Tibial nerve (tissue), 4 donors: ENCODE measurements around the gene PNPO. TPM values are rescaled to one million over a fixed set of nuclear protein-coding genes. Genes with fewer than 3 reads are reported as not detected.
A peak's percentile ranks its signal among the peaks of the same experiment; 100 is the strongest.
"Not testable (repeated sequence)": the region's sequence is repeated elsewhere in the genome, so short reads cannot be mapped to it uniquely, and the experiment has no call there.

ENCODE experiments used
- DNase-seq, 2 donors: peaks; one replicate each; pipeline ENCODE4 v3.0.0-alpha.2; 2019; ENCODE audit warnings: low spot score in 2 of 2
- H3K27ac ChIP-seq, 4 donors: fragments of 200-600 bp; sonication (generic) in 3 of 4; one replicate each; pipeline ENCODE4 v1.5.1; 2017 to 2019; ENCODE audit warnings: mild to moderate bottlenecking in 1 of 4
- H3K27me3 ChIP-seq, 2 donors: fragments of 200-600 bp; sonication (generic) in 1 of 2; one replicate each; pipeline versions ENCODE4 v1.5.1 to v1.6.0; 2017 to 2019
- H3K36me3 ChIP-seq, 3 donors: fragments of 200-600 bp; sonication (generic); one replicate each; pipeline ENCODE4 v1.5.1; 2018 to 2019
- H3K4me1 ChIP-seq, 4 donors: fragments of 200-600 bp; sonication (generic) in 3 of 4; one replicate each; pipeline ENCODE4 v1.5.1; 2017 to 2019
- H3K4me3 ChIP-seq, 4 donors: fragments of 200-600 bp; sonication (generic) in 3 of 4; one replicate each; pipeline ENCODE4 v1.5.1; 2017 to 2019; ENCODE audit warnings: mild to moderate bottlenecking in 1 of 4, moderate library complexity in 1 of 4
- H3K9me3 ChIP-seq, 4 donors: fragments of 200-600 bp; sonication (generic) in 3 of 4; one replicate each; pipeline ENCODE4 v1.5.1; 2017 to 2019
- EP300 ChIP-seq, 2 donors: sonication (generic); formaldehyde crosslinking; IDR thresholded peaks; one replicate each; pipeline ENCODE4 v1.6.1; 2017; ENCODE audit warnings: antibody characterized with exemption in 2 of 2, mild to moderate bottlenecking in 1 of 2
- POLR2A ChIP-seq, 2 donors: fragments of 450-650 bp; IDR thresholded peaks; one replicate each; pipeline ENCODE4 v1.6.1; 2017; ENCODE audit warnings: antibody characterized with exemption in 2 of 2, mild to moderate bottlenecking in 2 of 2, moderate library complexity in 2 of 2
- WGBS, 2 donors: methylation state at CpG; one replicate each; pipeline ENCODE4 v1.1.5; 2018; 5-methylcytosine and 5-hydroxymethylcytosine counted together
- total RNA-seq, 4 donors: library from RNA; depleted of rRNA; stranded (reverse); fragments of >200 nt; gene quantifications; one replicate each; pipeline ENCODE4 v1.1.0, GENCODE V29; 2016
- TF ChIP-seq, protein P1 (sequence below), 5 experiments: fragments of 200-600 bp in 3 of 5; fragments of 450-650 bp in 2 of 5; sonication (generic) in 3 of 5; IDR thresholded peaks; one replicate each; pipeline ENCODE4 v1.5.1; 2016 to 2019; ENCODE audit warnings: antibody characterized with exemption in 5 of 5, mild to moderate bottlenecking in 3 of 5, moderate library complexity in 2 of 5

PNPO gene
- total RNA-seq, 4 donors from 2014 or later: 36.0 to 56.8 (median 51.2) TPM

DNA sequence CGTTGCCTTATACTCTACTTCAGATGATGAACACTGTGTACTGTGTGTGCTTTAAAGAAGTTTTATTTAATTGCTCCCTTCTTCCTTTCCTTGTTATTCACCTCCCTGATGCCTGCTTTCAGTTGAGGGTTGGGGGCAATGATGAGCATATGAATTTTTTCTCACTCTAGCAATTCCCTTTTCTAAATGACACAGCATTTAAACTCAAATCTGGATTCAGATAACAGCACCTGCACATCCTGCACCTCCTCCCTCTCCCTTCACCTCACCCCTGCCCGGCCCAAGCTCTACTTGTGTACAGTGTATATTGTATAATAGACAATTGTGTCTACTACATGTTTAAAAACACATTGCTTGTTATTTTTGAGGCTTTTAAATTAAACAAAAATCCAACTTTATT lies 13.0 kb upstream of the PNPO start:
- no peak for TF ChIP-seq POLR2A (IDR thresholded peaks at IDR 0.05)
- TF ChIP-seq, protein P1, sequence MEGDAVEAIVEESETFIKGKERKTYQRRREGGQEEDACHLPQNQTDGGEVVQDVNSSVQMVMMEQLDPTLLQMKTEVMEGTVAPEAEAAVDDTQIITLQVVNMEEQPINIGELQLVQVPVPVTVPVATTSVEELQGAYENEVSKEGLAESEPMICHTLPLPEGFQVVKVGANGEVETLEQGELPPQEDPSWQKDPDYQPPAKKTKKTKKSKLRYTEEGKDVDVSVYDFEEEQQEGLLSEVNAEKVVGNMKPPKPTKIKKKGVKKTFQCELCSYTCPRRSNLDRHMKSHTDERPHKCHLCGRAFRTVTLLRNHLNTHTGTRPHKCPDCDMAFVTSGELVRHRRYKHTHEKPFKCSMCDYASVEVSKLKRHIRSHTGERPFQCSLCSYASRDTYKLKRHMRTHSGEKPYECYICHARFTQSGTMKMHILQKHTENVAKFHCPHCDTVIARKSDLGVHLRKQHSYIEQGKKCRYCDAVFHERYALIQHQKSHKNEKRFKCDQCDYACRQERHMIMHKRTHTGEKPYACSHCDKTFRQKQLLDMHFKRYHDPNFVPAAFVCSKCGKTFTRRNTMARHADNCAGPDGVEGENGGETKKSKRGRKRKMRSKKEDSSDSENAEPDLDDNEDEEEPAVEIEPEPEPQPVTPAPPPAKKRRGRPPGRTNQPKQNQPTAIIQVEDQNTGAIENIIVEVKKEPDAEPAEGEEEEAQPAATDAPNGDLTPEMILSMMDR (IDR thresholded peaks at IDR 0.05): no peak
- Histone ChIP-seq H3K36me3 (peaks cover 0 to 86% (median 16%) of the 10 kb centered on the region in 3 donors), H3K9me3 (no peaks in the 10 kb centered on the region), H3K4me1 (peaks cover 0 to 40% (median 0%) of the 10 kb centered on the region in 4 donors), H3K27me3 (no peaks in the 10 kb centered on the region), H3K27ac (peak overlapping the region in 2 of 4 donors; percentile 58 to 63), H3K4me3 (no peak overlapping the region)
- WGBS, 2 donors: 59 to 60% methylated on average over 2 of the region's 2 CpGs
- DNase-seq: no peak

DNA sequence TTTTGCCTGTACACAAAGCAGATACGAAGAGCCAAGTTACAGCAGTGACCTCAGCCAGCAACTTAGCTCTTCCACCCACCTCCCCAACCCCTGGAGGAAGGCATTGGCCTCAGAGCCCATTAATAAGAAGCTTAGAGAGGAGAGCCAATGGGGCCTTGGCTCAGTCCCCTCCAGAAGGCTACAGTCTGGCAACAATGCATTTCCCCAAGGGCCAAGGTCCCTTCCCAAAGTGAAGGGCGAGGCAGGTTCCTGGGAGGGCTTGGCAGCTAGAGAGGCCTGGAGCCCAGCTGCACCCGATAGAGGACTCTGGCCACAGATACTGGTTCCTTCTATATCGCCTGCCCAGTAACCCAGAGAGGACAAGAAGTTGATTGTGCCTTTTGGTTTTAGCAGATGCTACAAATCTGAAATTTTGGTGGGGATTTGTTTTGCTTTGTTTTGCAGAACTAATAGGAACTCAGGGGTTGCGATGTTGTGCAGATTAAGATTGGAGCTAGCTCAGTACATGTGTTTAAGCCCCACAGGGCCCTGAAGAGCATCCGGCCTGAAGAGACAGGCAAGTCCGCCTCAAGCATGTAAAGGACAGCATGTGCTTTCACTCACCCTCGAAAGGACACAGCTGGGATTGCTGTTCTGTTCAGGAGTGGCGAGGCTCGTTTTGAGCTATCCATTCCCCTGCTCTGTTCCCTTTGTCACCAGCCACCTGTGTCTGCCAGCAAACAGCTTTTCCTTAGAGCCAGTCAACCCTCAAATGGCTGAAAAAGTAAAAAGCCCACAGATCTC lies 12.0 kb upstream of the PNPO start:
- H3K4me1 ChIP-seq: peaks cover 0 to 40% (median 0%) of the 10 kb centered on the region in 4 donors
- H3K27ac ChIP-seq: peak overlapping the region in 2 of 4 donors; percentile 58 to 63
- TF ChIP-seq, protein P1 (IDR thresholded peaks at IDR 0.05): no peak
- TF ChIP-seq POLR2A (IDR thresholded peaks at IDR 0.05) (no peak), EP300 (IDR thresholded peaks at IDR 0.05) (no peak)
- H3K27me3 ChIP-seq: no peaks in the 10 kb centered on the region
- H3K36me3 ChIP-seq: peaks cover 0 to 78% (median 8%) of the 10 kb centered on the region in 3 donors
- 60 to 74% methylated on average over 10 of the region's 10 CpGs for WGBS, 2 donors
- H3K4me3 ChIP-seq: no peak overlapping the region
- no peaks in the 10 kb centered on the region for H3K9me3 ChIP-seq
- DNase-seq: peak in 1 of 2 donors; percentile 22

DNA sequence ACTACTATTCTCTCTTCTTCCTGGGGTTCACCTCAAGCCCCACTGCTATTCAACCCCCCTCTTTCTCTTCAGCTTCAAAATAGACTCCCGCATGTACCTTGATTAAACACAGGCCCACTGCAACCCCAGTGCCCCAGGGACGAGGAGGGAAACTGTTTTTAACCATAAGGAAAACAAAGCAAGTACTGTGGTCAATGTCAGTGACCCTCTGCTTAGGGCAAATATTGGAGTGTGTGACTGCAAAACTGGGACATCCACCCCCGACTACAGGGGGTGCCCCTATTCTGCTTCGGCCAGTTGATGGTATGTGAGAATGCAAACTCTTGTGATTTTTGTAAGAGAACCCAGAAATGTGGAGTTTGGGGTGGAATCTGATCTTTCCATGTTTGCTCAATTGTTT lies 9.5 kb upstream of the PNPO start:
- TF ChIP-seq EP300 (IDR thresholded peaks at IDR 0.05) (no peak), POLR2A (IDR thresholded peaks at IDR 0.05) (no peak)
- TF ChIP-seq, protein P1 (IDR thresholded peaks at IDR 0.05): no peak
- no peak for DNase-seq
- 40 to 41% methylated on average over 4 of the region's 4 CpGs for WGBS, 2 donors
- H3K27me3 ChIP-seq: no peaks in the 10 kb centered on the region
- H3K4me1 ChIP-seq: peaks cover 0 to 36% (median 0%) of the 10 kb centered on the region in 4 donors
- peaks cover 0 to 53% (median 0%) of the 10 kb centered on the region in 3 donors for H3K36me3 ChIP-seq
- H3K27ac ChIP-seq: peak overlapping the region in 1 of 4 donors; percentile 6
- no peak overlapping the region for H3K4me3 ChIP-seq
- no peaks in the 10 kb centered on the region for H3K9me3 ChIP-seq

DNA sequence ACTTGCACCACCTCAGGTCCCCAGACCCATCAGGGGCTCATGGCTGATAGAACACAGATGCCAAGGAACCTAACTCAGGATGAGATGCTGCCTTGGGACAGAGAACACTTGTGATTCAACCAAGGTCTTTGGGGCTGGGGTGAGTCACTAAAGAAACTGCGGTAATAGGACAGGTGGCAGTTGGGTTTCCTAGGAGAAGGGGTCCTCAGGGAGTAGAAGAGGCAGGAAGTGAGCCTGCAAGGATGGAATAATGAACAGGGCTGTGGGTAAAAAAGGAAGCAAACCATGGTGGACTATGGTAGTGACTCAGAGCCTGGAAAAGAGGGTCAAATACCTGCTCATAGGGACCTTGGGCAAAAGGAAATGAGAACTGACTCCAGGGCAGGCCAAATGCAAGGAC lies 6.5 kb upstream of the PNPO start:
- 90 to 92% methylated on average over 1 of the region's 1 CpG for WGBS, 2 donors
- no peak overlapping the region for H3K27ac ChIP-seq
- no peak for DNase-seq
- peaks cover 0 to 24% (median 0%) of the 10 kb centered on the region in 3 donors for H3K36me3 ChIP-seq
- no peak overlapping the region for H3K4me3 ChIP-seq
- peaks cover 0 to 18% (median 0%) of the 10 kb centered on the region in 4 donors for H3K4me1 ChIP-seq
- TF ChIP-seq, protein P1 (IDR thresholded peaks at IDR 0.05): no peak
- TF ChIP-seq POLR2A (IDR thresholded peaks at IDR 0.05) (no peak), EP300 (IDR thresholded peaks at IDR 0.05) (no peak)
- no peaks in the 10 kb centered on the region for H3K27me3 ChIP-seq
- no peaks in the 10 kb centered on the region for H3K9me3 ChIP-seq

DNA sequence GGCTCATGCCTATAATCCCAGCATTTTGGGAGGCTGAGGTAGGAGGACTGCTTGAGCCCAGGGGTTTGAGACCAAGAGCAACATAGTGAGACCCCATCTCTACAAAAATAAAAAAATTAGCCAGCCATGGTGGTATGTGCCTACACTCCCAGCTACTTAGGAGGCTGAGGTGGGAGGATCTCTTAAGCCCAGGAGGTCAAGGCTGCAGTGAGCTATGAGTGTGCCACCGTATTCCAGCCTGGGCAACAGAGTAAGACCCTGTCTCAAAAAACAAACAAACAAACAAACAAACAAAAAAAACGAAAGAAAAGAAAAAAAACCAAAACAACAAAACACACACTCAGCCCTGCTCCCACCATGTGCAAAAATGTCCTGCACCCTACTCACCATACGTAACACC lies 5.9 kb upstream of the PNPO start:
- not testable (repeated sequence) for DNase-seq, H3K9me3 ChIP-seq, H3K27ac ChIP-seq, H3K4me3 ChIP-seq, H3K27me3 ChIP-seq
- Histone ChIP-seq H3K4me1 (peaks cover 0 to 20% (median under 1%) of the 10 kb centered on the region in 4 donors), H3K36me3 (peaks cover 0 to 19% (median 0%) of the 10 kb centered on the region in 3 donors)
- WGBS, 2 donors: 74 to 82% methylated on average over 3 of the region's 3 CpGs
